ENCODE data around the gene AGBL1. TPM values are rescaled to one million over a fixed set of nuclear protein-coding genes. Genes with fewer than 3 reads are reported as not detected.

AGBL1 gene
- polyA plus RNA-seq, 2 of the 4 experiments (the other 2 are of a cell fraction) = not detected

- ATAC-seq (no peak), DNase-seq (ENCODE audit: low read depth in 1 of 2, low spot score in 1 of 2) (no peak), FAIRE-seq (no peak)
- H3K9me3 ChIP-seq = no peaks in the 10 kb centered on the region
- TF ChIP-seq RAD21 (conservative IDR thresholded peaks at IDR 0.05 in 1 of 2, IDR thresholded peaks at IDR 0.05 in 1 of 2) = no peak
- 45% methylated on average over 6 of the region's 6 CpGs for WGBS (ENCODE audit: missing lambda C conversion rate)
- CTCF ChIA-PET = no interaction called here
- no peak overlapping the region for H3K4me2 ChIP-seq
- no peak overlapping the region for H3K4me3 ChIP-seq
- H3K4me1 ChIP-seq = no peaks in the 10 kb centered on the region
- POLR2A ChIA-PET = no interaction called here
- H3K27ac ChIP-seq = no peak overlapping the region
These were observed 78.1 kb downstream of the AGBL1 start for GRCh38 chr15:86157606-86158293.

- Histone ChIP-seq H3K4me2 (no peak overlapping the region), H3K4me1 (no peaks in the 10 kb centered on the region), H3K4me3 (no peak overlapping the region), H3K27ac (no peak overlapping the region), H3K9me3 (no peaks in the 10 kb centered on the region)
- no peak for ATAC-seq
- DNase-seq (ENCODE audit: low read depth in 1 of 2, low spot score in 1 of 2) = no peak
- POLR2A ChIA-PET = no interaction called here
- 0% methylated on average over 3 of the region's 3 CpGs for WGBS (ENCODE audit: missing lambda C conversion rate)
- FAIRE-seq = no peak
- CTCF ChIA-PET = no interaction called here
- TF ChIP-seq NR3C1 (IDR thresholded peaks at IDR 0.05) (no peak), CHD2 (IDR thresholded peaks at IDR 0.05; ENCODE audit: low read length, partially characterized antibody) (no peak), SMC3 (IDR thresholded peaks at IDR 0.05) (no peak), NFE2L2 (conservative IDR thresholded peaks at IDR 0.05; ENCODE audit: low read length) (no peak), KDM5A (IDR thresholded peaks at IDR 0.05) (no peak), RARB (CRISPR knock-in tag; IDR thresholded peaks at IDR 0.05) (no peak), HEYL (CRISPR knock-in tag; IDR thresholded peaks at IDR 0.05) (no peak), HOXB13 (CRISPR knock-in tag; IDR thresholded peaks at IDR 0.05; ENCODE audit: low read depth) (no peak), CEBPB (IDR thresholded peaks at IDR 0.05) (no peak), RFX5 (IDR thresholded peaks at IDR 0.05) (no peak), TFCP2L1 (CRISPR knock-in tag; IDR thresholded peaks at IDR 0.05) (no peak), POLR2A (IDR thresholded peaks at IDR 0.05; ENCODE audit: low read length) (no peak), FOSB (CRISPR knock-in tag; IDR thresholded peaks at IDR 0.05) (no peak), RNF2 (IDR thresholded peaks at IDR 0.05; ENCODE audit: borderline replicate concordance, low read depth) (no peak), HOXA7 (CRISPR knock-in tag; IDR thresholded peaks at IDR 0.05) (no peak), CHD4 (IDR thresholded peaks at IDR 0.05; ENCODE audit: borderline replicate concordance) (no peak), ZC3H11A (IDR thresholded peaks at IDR 0.05) (no peak), MYC (IDR thresholded peaks at IDR 0.05; ENCODE audit: borderline replicate concordance, low read length) (no peak), RAD21 (conservative IDR thresholded peaks at IDR 0.05 in 1 of 2, IDR thresholded peaks at IDR 0.05 in 1 of 2) (no peak)
These were observed 79.8 kb downstream of the AGBL1 start for GRCh38 chr15:86159468-86159867.

GRCh38 chr15:86161250-86161649 lies 81.6 kb downstream of the AGBL1 start:
- ATAC-seq (no peak), DNase-seq (ENCODE audit: low read depth in 1 of 2, low spot score in 1 of 2) (no peak), FAIRE-seq (no peak)
- WGBS (ENCODE audit: missing lambda C conversion rate) = under 1% methylated on average over 5 of the region's 5 CpGs
- H3K27ac ChIP-seq = no peak overlapping the region
- H3K4me2 ChIP-seq = no peak overlapping the region
- H3K9me3 ChIP-seq = no peaks in the 10 kb centered on the region
- no peak overlapping the region for H3K4me3 ChIP-seq
- TF ChIP-seq KDM5A (IDR thresholded peaks at IDR 0.05) = no peak
- TF ChIP-seq HDAC2 (IDR thresholded peaks at IDR 0.05) = no peak
- TF ChIP-seq ZC3H11A (IDR thresholded peaks at IDR 0.05) = no peak
- no peak for TF ChIP-seq MAZ (IDR thresholded peaks at IDR 0.05; ENCODE audit: borderline replicate concordance, low read depth, low read length)
- no peak for TF ChIP-seq REST (IDR thresholded peaks at IDR 0.05)
- TF ChIP-seq CBX2 (IDR thresholded peaks at IDR 0.05; ENCODE audit: borderline replicate concordance, low read depth) = no peak
- TF ChIP-seq MAFK (IDR thresholded peaks at IDR 0.05; ENCODE audit: partially characterized antibody) = no peak
- TF ChIP-seq RCOR1 (IDR thresholded peaks at IDR 0.05; ENCODE audit: low read depth, low read length) = no peak
- no peak for TF ChIP-seq EHMT2 (IDR thresholded peaks at IDR 0.05; ENCODE audit: low read depth)
- TF ChIP-seq KDM1A (IDR thresholded peaks at IDR 0.05; ENCODE audit: low read depth) = no peak
- no peak for TF ChIP-seq ZNF302 (CRISPR knock-in tag; IDR thresholded peaks at IDR 0.05)
- no peak for TF ChIP-seq NR3C1 (IDR thresholded peaks at IDR 0.05)
- TF ChIP-seq GATA3 (IDR thresholded peaks at IDR 0.05; ENCODE audit: borderline replicate concordance) = no peak
- no peak for TF ChIP-seq USF2 (IDR thresholded peaks at IDR 0.05)
- no peak for TF ChIP-seq CHD2 (IDR thresholded peaks at IDR 0.05; ENCODE audit: low read length, partially characterized antibody)
- POLR2A ChIA-PET = no interaction called here
- no peaks in the 10 kb centered on the region for H3K4me1 ChIP-seq
- CTCF ChIA-PET = no interaction called here

Measured in A549 (cell line).